Stimulated activated CD8-positive, alpha-beta memory T cell treated with anti-CD3 and anti-CD28 coated beads, Interleukin-15, amount 100 ng/mL, for 4 hours (primary cell): ENCODE results near the gene OSBPL9.

Source experiments
- DNase-seq, 2 donors: peaks; one replicate each; pipeline ENCODE4 v3.0.0-alpha.2; 2020; ENCODE audit warnings: low read depth in 2 of 2

OSBPL9 gene

GRCh38 chr1:51616903-51617708, at the start of gene OSBPL9:
Gene OSBPL9, plus strand, starts transcription at chr1:51617092. Its CDS starts 19 bp downstream, at chr1:51617111.
- DNase-seq = peak; percentile 72 to 73

- no peak for DNase-seq
Measured at GRCh38 chr1:51567653-51568052, 49.2 kb upstream of the OSBPL9 start.

- DNase-seq = no peak
Measured at GRCh38 chr1:51568231-51568935, 48.5 kb upstream of the OSBPL9 start.

- peak in 1 of 2 donors; percentile 37 for DNase-seq
Measured at GRCh38 chr1:51569284-51570062, 47.4 kb upstream of the OSBPL9 start.

GRCh38 chr1:51570063-51570710, 46.7 kb upstream of the OSBPL9 start:
- no peak for DNase-seq

- no peak for DNase-seq
Measured at GRCh38 chr1:51572365-51572764, 44.5 kb upstream of the OSBPL9 start.

GRCh38 chr1:51574796-51575195, 42.1 kb upstream of the OSBPL9 start:
- no peak for DNase-seq

- no peak for DNase-seq
Measured at GRCh38 chr1:51575406-51576084, 41.3 kb upstream of the OSBPL9 start.

- DNase-seq = no peak
Measured at GRCh38 chr1:51576085-51576444, 40.8 kb upstream of the OSBPL9 start.

- no peak for DNase-seq
Measured at GRCh38 chr1:51576923-51577322, 40.0 kb upstream of the OSBPL9 start.

GRCh38 chr1:51578383-51579109, 38.3 kb upstream of the OSBPL9 start:
- DNase-seq = no peak

- DNase-seq = no peak
Measured at GRCh38 chr1:51581238-51581637, 35.7 kb upstream of the OSBPL9 start.

GRCh38 chr1:51583532-51583931, 33.4 kb upstream of the OSBPL9 start:
- DNase-seq = no peak

GRCh38 chr1:51584021-51584420, 32.9 kb upstream of the OSBPL9 start:
- no peak for DNase-seq

- no peak for DNase-seq
Measured at GRCh38 chr1:51592711-51593110, 24.2 kb upstream of the OSBPL9 start.

- no peak for DNase-seq
Measured at GRCh38 chr1:51594716-51595115, 22.2 kb upstream of the OSBPL9 start.

GRCh38 chr1:51600529-51600928, 16.4 kb upstream of the OSBPL9 start:
- DNase-seq = no peak

GRCh38 chr1:51600965-51601364, 15.9 kb upstream of the OSBPL9 start:
- DNase-seq = no peak

GRCh38 chr1:51605961-51606723, 10.8 kb upstream of the OSBPL9 start:
- no peak for DNase-seq

GRCh38 chr1:51607681-51608095, 9.2 kb upstream of the OSBPL9 start:
- no peak for DNase-seq
